Measurements from ENCODE around the gene PNPLA2. TPM values are rescaled to one million over a fixed set of nuclear protein-coding genes. Genes with fewer than 3 reads are reported as not detected.

Gene PNPLA2
- total RNA-seq, 1 donor from 2014 or later, result 321 TPM

GRCh38 chr11:848380-848931 lies 29.7 kb downstream of the PNPLA2 start:
- ATAC-seq (no peak), DNase-seq (ENCODE audit: missing footprints) (no peak)
- intact Hi-C loops (cut with DNase I), result no loop called here

- intact Hi-C loops (cut with DNase I), result loop anchor here (1.0 kb wide), 1 partner anchor 202 kb away; no protein-coding TSS in a partner anchor
- DNase-seq (ENCODE audit: missing footprints), result no peak
- no peak for ATAC-seq
These were observed 30.6 kb downstream of the PNPLA2 start for GRCh38 chr11:849104-849824.

GRCh38 chr11:849951-850774 lies 31.4 kb downstream of the PNPLA2 start:
- intact Hi-C loops (cut with DNase I), result loop anchor here (1.0 kb wide), 1 partner anchor 201 kb away; no protein-coding TSS in a partner anchor
- ATAC-seq (no peak), DNase-seq (ENCODE audit: missing footprints) (no peak)

- DNase-seq (ENCODE audit: missing footprints) (no peak), ATAC-seq (no peak)
- intact Hi-C loops (cut with DNase I), result no loop called here
These were observed 32.4 kb downstream of the PNPLA2 start for GRCh38 chr11:850775-851763.

GRCh38 chr11:852762-853161 lies 34.0 kb downstream of the PNPLA2 start:
- DNase-seq (ENCODE audit: missing footprints) (no peak), ATAC-seq (no peak)

GRCh38 chr11:853682-854448 lies 35.2 kb downstream of the PNPLA2 start:
- ATAC-seq (no peak), DNase-seq (ENCODE audit: missing footprints) (no peak)
- intact Hi-C loops (cut with DNase I), result no loop called here

More at GRCh38 chr11:852762-853161, 34.0 kb downstream of the PNPLA2 start:
- intact Hi-C loops (cut with DNase I), result no loop called here

GRCh38 chr11:854601-855329 lies 36.1 kb downstream of the PNPLA2 start:
- intact Hi-C loops (cut with DNase I), result no loop called here
- ATAC-seq, result no peak
- no peak for DNase-seq (ENCODE audit: missing footprints)

GRCh38 chr11:855330-855674 lies 36.6 kb downstream of the PNPLA2 start:
- no peak for DNase-seq (ENCODE audit: missing footprints)
- no peak for ATAC-seq
- intact Hi-C loops (cut with DNase I), result no loop called here

- intact Hi-C loops (cut with DNase I), result no loop called here
- DNase-seq (ENCODE audit: missing footprints) (no peak), ATAC-seq (no peak)
These were observed 37.1 kb downstream of the PNPLA2 start for GRCh38 chr11:855796-856195.

DNA sequence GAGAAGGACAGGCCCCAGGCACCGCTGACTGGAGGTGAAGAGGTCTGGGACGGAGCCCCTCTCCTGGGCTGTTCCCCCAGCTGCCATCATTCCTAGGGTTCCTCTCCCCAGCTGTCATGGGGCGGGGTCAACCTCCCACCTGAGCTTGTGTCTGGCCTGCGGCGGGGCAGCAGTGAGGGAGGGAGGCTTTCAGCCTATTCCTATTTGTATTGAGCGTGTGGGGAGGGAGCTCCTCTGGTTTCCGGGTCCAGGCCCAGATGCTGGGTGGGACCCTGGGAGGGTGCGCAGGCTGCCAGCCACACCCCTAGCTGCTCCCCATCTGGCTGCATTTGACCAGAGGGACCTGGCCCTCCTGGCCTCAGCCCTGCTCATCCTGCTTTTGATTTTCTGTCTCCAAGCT lies 37.7 kb downstream of the PNPLA2 start:
- intact Hi-C loops (cut with DNase I), result no loop called here
- DNase-seq (ENCODE audit: missing footprints), result no peak
- ATAC-seq, result no peak

- intact Hi-C loops (cut with DNase I), result no loop called here
- no peak for ATAC-seq
- no peak for DNase-seq (ENCODE audit: missing footprints)
These were observed 39.5 kb downstream of the PNPLA2 start for GRCh38 chr11:858053-858761.

DNA sequence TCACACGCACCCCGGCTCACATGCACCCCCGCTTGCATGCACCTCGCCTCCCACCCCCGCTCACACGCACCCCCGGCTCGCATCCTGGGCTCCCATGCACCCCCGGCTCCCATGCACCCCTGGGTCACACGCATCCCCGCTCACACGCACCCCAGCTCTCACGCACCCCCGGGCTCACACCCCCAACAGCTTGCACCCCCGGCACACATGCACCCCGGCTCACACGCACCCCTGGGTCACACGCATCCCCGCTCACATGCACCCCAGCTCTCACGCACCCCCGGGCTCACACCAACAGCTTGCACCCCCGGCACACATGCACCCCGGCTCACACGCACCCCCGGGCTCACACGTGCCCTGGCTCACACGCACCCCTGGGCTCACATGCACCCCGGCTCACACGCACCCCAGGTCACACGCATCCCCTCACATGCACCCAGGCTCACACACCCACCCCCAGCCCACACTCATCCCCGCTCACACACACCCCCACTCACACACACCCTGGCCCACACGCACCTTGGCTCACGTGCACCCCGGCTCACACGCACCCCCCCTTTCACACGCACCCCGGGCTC lies 40.1 kb downstream of the PNPLA2 start:
- no peak for DNase-seq (ENCODE audit: missing footprints)
- ATAC-seq, result no peak
- intact Hi-C loops (cut with DNase I), result no loop called here

DNA sequence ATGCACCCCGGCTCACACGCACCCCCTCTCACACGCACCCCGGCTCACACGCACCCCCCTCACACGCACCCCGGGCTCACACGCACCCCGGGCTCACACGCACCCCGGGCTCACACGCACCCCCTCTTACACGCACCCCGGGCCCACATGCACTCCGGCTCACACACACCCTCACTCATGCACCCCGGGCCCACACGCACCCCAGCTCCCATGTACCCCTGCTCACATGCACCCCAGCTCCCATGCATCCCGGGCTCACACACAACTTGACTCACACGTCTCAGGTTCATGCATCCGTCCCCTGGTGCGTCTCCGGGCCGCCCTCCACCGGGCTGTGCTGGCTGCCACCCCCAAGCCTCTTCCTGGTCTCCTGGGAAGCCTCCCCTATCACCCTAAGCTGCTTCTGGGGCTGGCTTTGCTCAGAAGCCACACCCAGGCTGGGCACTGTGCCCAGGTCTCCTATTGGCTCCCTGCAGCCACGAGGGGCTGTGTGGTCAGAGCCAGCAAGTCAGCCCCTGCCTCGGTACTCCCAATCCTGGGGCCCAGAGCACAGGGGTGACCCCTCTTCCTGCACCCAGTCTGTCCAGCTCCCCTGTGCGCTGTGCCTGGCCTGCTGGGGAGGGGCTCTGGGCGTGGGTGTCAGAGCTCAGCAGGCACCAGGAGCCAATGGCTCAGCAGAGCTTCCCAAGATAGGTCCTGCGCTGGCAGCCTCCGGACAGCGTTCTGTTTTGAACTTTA lies 40.8 kb downstream of the PNPLA2 start:
- ATAC-seq (peak; percentile 66), DNase-seq (ENCODE audit: missing footprints) (peak; percentile 89)
- intact Hi-C loops (cut with DNase I), result no loop called here

DNA sequence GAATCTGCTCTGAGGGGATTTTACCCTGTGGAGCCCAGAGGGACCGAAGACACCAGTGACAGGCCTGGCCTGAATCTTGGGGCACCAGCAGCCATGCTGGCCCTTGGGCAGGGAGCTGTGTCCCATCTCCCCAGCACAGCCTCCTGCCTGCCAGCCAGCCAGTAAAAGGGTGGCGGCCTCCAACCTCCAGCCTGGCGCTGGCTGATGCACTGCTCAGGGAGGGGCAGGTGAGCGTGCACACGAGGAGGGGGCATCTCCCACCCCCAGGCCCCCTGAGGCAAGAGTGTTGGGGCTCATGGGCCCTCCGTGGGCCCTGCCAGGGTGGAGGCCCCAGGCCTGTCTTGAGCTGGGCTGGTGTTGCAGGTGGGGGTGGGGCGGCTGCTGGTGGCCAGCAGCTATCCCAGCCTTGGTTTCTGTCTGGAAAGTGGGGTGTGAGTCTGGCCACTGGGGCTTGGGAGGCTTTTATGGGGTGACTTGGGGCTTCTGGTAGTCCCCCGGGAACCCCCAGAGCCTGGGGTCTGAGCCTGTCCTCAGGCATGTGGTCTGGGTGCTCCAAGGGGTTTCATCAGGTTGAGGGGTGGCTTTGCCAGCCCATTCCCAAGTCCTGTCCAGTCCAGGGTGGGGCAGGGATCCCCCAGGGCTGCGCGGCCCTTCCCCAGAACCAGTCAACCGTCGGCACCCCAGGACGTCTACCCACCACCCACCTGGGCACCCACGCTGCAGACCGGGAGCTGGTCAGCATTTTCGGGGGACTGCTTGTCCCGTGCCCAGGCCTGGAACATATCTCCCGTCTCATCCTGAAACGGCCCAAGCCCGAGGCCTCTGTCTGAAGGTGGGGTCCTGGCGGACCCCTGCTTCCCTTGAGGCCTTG lies 41.8 kb downstream of the PNPLA2 start:
- DNase-seq (ENCODE audit: missing footprints) (no peak), ATAC-seq (no peak)
- intact Hi-C loops (cut with DNase I), result no loop called here

DNA sequence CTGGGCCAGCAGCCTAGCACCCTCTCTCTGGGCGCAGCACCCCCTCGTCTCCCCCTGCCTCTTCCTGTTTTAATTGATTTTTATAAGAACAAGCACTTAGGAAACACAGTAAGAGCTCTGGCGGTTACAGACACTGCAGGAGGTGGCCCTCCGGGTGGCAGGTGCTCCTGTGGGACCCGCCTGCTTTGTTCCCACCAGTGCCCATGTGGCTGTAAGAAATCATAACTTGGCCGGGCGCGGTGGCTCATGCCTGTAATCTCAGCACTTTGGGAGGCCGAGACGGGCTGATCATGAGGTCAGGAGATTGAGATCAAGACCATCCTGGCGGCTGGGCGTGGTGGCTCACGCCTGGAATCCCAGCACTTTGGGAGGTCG lies 42.4 kb downstream of the PNPLA2 start:
- intact Hi-C loops (cut with DNase I), result no loop called here
- DNase-seq (ENCODE audit: missing footprints), result no peak

More for the DNA sequence above, 42.4 kb downstream of the PNPLA2 start:
- no peak for ATAC-seq

Data from Right ventricle myocardium inferior (tissue), 1 donor.